Peyer's patch (tissue), 4 donors: Measurements from ENCODE around the gene CAP2.

Experiments
- POLR2A ChIP-seq, 2 donors: fragments of 450-650 bp; IDR thresholded peaks; one replicate each; pipeline ENCODE4 v1.5.1; 2017; ENCODE audit warnings: antibody characterized with exemption in 2 of 2, mild to moderate bottlenecking in 2 of 2, moderate library complexity in 2 of 2
- TF ChIP-seq, protein P1 (sequence below), 6 experiments: fragments of 450-650 bp in 4 of 6; fragments of 200-600 bp in 2 of 6; sonication (generic) in 1 of 6; IDR thresholded peaks; one replicate each; pipeline ENCODE4 v1.5.1; 2017 to 2019; ENCODE audit warnings: antibody characterized with exemption in 6 of 6, mild to moderate bottlenecking in 3 of 6, moderate library complexity in 1 of 6

GRCh38 chr6:17599877-17600526, 206.6 kb downstream of the CAP2 start, which contains the start of gene FAM8A1:
- TF ChIP-seq, protein P1, sequence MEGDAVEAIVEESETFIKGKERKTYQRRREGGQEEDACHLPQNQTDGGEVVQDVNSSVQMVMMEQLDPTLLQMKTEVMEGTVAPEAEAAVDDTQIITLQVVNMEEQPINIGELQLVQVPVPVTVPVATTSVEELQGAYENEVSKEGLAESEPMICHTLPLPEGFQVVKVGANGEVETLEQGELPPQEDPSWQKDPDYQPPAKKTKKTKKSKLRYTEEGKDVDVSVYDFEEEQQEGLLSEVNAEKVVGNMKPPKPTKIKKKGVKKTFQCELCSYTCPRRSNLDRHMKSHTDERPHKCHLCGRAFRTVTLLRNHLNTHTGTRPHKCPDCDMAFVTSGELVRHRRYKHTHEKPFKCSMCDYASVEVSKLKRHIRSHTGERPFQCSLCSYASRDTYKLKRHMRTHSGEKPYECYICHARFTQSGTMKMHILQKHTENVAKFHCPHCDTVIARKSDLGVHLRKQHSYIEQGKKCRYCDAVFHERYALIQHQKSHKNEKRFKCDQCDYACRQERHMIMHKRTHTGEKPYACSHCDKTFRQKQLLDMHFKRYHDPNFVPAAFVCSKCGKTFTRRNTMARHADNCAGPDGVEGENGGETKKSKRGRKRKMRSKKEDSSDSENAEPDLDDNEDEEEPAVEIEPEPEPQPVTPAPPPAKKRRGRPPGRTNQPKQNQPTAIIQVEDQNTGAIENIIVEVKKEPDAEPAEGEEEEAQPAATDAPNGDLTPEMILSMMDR (IDR thresholded peaks at IDR 0.05) = peak; percentile 56 to 80 (median 68)
- TF ChIP-seq POLR2A (IDR thresholded peaks at IDR 0.05) = peak; percentile 68 to 89
